ENCODE measurements around the gene PALM3. TPM values are rescaled to one million over a fixed set of nuclear protein-coding genes. Genes with fewer than 3 reads are reported as not detected.

PALM3 gene
- polyA plus RNA-seq, 10 donors, result 0.08 to 1.7 (median 0.57) TPM

GRCh38 chr19:14089662-14090508 is 28.0 kb upstream of the PALM3 start:
- DNase-seq, result peak in 1 of 3 donors; percentile 78

GRCh38 chr19:14089412-14089661 is 27.5 kb upstream of the PALM3 start:
- DNase-seq, result peak in 1 of 3 donors; percentile 65

DNA sequence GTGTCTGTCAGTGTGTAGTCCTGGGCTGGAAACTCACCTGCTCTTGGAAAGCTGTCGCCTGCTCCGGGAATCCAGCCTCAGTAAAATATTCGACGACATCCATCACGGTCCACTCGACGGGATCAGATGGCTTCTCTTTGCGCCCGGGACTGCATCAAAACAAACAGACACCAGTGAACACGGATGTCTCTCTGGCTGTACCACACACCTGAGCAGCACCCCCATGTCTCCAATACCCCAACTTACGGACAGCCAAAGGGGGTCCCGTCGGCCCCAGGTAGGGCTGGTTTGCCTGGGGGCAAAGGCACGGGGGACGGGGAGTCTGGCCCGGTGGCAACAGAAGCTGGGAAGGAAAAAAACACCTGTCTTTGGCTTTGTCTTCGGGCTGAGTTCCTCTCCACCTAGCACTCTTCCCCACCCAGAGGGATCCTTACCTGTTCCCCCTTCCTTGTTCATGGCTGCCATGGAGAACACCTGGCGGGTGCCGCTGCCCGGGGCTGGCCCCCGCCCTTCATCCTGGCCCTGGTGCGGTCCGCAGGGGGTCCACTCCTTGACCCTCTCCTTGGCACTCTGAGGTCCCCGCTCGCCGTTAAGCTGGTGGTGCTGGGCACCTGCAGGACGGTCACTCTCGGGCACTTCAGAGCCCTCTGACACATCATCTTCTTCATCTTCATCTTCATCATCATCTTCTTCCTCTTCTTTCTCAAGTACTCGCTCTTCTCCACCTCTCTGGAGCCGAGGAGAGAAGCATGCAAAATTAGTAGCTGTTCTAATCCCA is 26.9 kb upstream of the PALM3 start:
- no peak for DNase-seq

- DNase-seq, result no peak
Observed at GRCh38 chr19:14086098-14086497, 24.2 kb upstream of the PALM3 start.

- DNase-seq, result no peak
Observed at GRCh38 chr19:14085309-14085995, 23.6 kb upstream of the PALM3 start, which contains the start of gene C19orf67. Gene C19orf67, minus strand, starts transcription at chr19:14085783. Its CDS starts 156 bp downstream, at chr19:14085627.

GRCh38 chr19:14082675-14082960 is 20.7 kb upstream of the PALM3 start:
- no peak for DNase-seq

- DNase-seq, result no peak
Observed at GRCh38 chr19:14081797-14082674, 20.2 kb upstream of the PALM3 start.

DNA sequence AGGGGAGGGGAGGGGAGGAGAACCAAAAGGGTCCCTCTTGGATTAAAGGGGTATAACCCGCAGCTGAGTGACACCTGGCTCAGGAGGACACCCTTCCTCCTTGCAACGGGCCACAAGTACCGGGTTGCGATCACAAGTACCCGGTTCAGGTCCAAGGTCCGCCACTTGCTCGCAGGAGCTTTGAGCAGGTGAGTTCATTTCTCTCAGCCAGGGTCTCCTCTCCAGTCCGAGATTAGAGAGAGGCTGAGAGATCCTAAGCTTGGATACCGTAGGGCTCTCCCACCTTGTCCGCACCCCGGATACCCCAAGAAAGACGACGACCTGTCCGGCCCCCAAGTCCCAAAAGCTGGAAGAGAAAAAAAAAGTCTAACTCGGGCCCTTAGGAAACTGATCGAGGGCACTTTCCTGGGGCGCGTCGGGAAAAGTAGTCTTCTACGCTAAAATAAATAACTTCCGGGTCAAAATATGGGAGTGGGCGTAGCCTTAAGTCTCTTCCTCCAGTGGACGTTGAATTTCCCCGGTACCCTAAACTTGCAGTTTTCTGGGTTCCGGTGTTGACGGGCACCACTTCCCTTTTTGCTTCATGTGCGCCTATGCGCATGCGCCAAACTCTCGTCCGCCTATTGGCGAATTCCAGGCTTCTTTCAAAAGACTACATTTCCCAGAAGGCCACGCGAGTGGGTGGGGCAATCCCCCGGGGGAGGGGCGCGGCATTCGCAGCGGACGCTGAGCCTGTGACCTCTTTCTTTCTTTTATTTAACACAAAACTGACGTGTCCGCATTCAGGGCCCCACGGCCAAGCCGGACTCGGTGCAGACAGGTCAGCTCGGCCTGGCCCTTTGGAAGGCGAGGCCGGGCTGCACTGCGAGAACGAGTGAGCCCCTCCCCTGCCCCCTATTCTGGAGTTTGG is 19.3 kb upstream of the PALM3 start:
- peak; percentile 100 for DNase-seq

DNA sequence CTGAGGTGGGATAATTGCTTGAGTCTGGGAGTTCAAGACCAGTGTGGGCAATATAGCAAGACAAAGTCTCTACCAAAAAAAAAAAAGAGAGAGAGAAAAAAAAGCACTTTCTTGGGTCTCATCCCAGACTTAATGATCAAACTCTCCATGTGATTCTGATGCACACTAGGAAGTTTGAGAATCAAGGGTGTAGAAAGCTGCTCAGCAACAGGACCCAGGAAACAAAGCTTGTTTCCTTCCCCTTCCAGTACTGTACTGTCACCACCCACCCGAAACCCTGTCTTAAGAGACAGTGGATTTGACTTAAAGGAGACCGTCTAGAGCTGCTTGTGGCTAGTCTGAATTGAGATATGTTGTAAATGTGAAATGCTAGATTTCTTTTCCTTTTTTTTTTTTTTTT is 16.5 kb upstream of the PALM3 start:
- DNase-seq, result no peak

- peak in 1 of 3 donors; percentile 58 for DNase-seq
Observed at GRCh38 chr19:14073925-14074838, 12.3 kb upstream of the PALM3 start.

DNA sequence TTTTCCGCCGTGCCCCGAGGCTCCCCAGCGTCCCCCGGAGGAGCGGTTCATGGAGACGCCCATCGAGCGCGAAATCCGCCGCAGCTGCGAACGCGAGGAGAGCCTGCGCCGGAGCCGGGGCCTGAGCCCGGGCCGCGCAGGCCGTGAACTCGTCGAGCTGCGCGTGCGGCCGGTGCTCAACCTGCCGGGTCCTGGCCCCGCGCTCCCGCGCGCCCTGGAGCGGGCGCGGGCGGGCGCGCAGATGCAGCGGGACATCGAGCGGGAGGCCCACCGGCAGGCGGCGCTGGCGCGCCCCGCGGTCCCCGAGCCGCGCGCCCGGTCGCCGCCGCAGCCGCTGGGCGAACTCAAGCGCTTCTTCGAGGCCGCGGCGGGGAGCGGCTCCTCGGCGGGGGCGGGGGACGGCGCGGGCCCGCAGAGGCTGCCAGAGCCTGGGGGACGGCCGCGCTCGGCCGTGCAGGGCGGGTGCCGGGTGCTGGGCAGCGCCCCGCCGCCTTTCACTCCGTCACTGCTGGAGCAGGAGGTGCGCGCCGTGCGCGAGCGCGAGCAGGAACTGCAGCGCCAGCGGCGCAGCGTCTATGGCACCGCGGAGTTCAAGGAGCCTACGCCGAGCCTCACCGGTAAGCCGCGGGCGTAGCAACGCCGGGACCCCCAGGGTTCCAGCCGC is 11.5 kb upstream of the PALM3 start:
- DNase-seq, result peak; percentile 68 to 89 (median 84)

GRCh38 chr19:14072535-14073260 is 10.8 kb upstream of the PALM3 start, which contains the start of gene MISP3:
Gene MISP3, plus strand, starts transcription at chr19:14072786. Its CDS starts 524 bp downstream, at chr19:14073310.
- DNase-seq, result peak in 1 of 3 donors; percentile 75

DNA sequence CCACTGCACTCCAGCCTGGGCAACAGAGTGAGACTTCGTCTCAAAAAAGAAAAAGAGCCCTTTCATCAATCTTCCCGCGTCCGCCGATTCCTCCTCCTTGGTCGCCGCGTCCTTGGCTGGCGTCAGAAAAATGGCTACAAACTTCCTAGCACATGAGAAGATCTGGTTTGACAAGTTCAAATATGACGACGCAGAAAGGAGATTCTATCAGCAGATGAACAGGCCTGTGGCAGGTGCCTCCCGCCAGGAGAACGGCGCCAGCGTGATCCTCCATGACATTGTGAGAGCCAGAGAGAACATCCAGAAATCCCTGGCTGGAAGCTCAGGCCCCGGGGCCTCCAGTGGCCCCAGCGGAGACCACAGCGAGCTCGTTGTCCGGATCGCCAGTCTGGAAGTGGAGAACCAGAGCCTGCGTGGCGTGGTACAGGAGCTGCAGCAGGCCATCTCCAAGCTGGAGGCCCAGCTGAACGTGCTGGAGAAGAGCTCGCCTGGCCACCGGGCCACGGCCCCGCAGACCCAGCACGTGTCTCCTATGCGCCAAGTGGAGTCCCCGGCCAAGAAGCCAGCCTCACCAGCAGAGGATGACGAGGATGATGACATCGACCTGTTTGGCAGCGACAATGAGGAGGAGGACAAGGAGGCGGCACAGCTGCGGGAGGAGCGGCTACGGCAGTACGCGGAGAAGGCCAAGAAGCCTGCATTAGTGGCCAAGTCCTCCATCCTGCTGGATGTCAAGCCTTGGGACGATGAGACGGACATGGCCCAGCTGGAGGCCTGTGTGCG is 8.6 kb upstream of the PALM3 start:
- DNase-seq, result no peak

GRCh38 chr19:14066134-14066533 is 4.3 kb upstream of the PALM3 start:
- DNase-seq, result no peak

GRCh38 chr19:14063105-14063504 is 1.2 kb upstream of the PALM3 start:
- DNase-seq, result no peak

DNA sequence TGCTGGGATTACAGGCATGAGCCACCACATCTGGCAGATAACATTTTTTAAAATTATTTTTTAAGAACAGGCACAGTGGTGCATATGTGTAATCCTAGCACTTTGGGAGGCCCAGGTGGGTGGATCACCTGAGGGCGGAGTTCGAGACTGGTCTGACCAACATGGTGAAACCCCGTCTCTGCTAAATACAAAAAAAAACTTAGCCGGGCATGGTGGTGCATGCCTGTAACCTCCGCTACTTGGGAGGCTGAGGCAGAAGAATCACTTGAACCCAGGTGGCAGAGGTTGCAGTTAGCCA is 631 bp upstream of the PALM3 start:
- no peak for DNase-seq

GRCh38 chr19:14061081-14061749 is 661 bp downstream of the PALM3 start:
- no peak for DNase-seq

Measured in muscle of back (tissue), 11 donors.